ENCODE data around the gene SGCG.

GRCh38 chr13:23212671-23213070 is 31.9 kb downstream of the SGCG start:
- TF ChIP-seq YY1 (IDR thresholded peaks at IDR 0.05; ENCODE audit: insufficient read depth, insufficient read length) = no peak
- TF ChIP-seq SUZ12 (IDR thresholded peaks at IDR 0.05; ENCODE audit: extremely low read depth, insufficient read depth, insufficient read length) = no peak
- no peak for TF ChIP-seq ZNF274 (IDR thresholded peaks at IDR 0.05; ENCODE audit: low read depth, low read length)

Measured in NT2/D1 (cell line).